H9 (cell line): ENCODE measurements around the gene ZNF853. TPM values are rescaled to one million over a fixed set of nuclear protein-coding genes. Genes with fewer than 3 reads are reported as not detected.

Experiments
- DNase-seq: peaks from one replicate; pipeline ENCODE4 v3.0.0-alpha.2; 2017
- H2AFZ ChIP-seq: one replicate; pipeline ENCODE4 v1.6.1; 2013; ENCODE audit warnings: mild to moderate bottlenecking, low read length, control low read depth, moderate library complexity
- H2AK5ac ChIP-seq: 2 replicates; pipeline ENCODE4 v1.6.1; 2013; ENCODE audit warnings: low read length, control low read depth, mixed read lengths; ENCODE audit not compliant: insufficient read length
- H2BK120ac ChIP-seq: one replicate; pipeline ENCODE4 v1.6.1; 2013; ENCODE audit warnings: low read depth, mild to moderate bottlenecking, low read length, control low read depth, inconsistent platforms; ENCODE audit not compliant: poor library complexity, severe bottlenecking
- H2BK12ac ChIP-seq: 2 replicates; pipeline ENCODE4 v1.6.1; 2013; ENCODE audit warnings: low read length, control low read depth, mixed read lengths, low read depth; ENCODE audit not compliant: insufficient read length
- H2BK15ac ChIP-seq: 2 replicates; pipeline ENCODE4 v1.6.1; 2013; ENCODE audit warnings: low read depth, low read length, control low read depth
- H2BK20ac ChIP-seq: one replicate; pipeline ENCODE4 v1.6.1; 2013; ENCODE audit warnings: low read depth, mild to moderate bottlenecking, low read length, control low read depth, inconsistent platforms; ENCODE audit not compliant: poor library complexity, severe bottlenecking
- H2BK5ac ChIP-seq: 2 replicates; pipeline ENCODE4 v1.6.1; 2013; ENCODE audit warnings: low read length, control low read depth, mixed read lengths; ENCODE audit not compliant: insufficient read length
- H3K14ac ChIP-seq: 2 replicates; pipeline ENCODE4 v1.6.1; 2013; ENCODE audit warnings: low read length, control low read depth; ENCODE audit not compliant: insufficient read depth
- H3K18ac ChIP-seq: 2 replicates; pipeline ENCODE4 v1.6.1; 2013; ENCODE audit warnings: low read depth, mild to moderate bottlenecking, mixed read lengths, low read length, control low read depth; ENCODE audit not compliant: insufficient read length
- H3K23ac ChIP-seq: 2 replicates; pipeline ENCODE4 v1.6.1; 2013; ENCODE audit warnings: low read length, control low read depth, mixed read lengths, low read depth; ENCODE audit not compliant: insufficient read length
- H3K23me2 ChIP-seq: 2 replicates; pipeline ENCODE4 v1.6.1; 2013; ENCODE audit warnings: low read depth, mild to moderate bottlenecking, mixed read lengths, low read length, control low read depth; ENCODE audit not compliant: insufficient read length, poor library complexity, severe bottlenecking
- H3K27ac ChIP-seq: 2 replicates; pipeline ENCODE4 v1.5.1; 2013; ENCODE audit warnings: low read length, control low read depth, mixed read lengths, low read depth; ENCODE audit not compliant: insufficient read length
- H3K27me3 ChIP-seq: 2 replicates; pipeline ENCODE4 v1.6.1; 2013; ENCODE audit warnings: low read length, control low read depth, inconsistent platforms; ENCODE audit not compliant: insufficient read depth
- H3K4ac ChIP-seq: 2 replicates; pipeline ENCODE4 v1.6.1; 2013; ENCODE audit warnings: low read depth, mild to moderate bottlenecking, control low read depth, inconsistent platforms, low read length, moderate library complexity
- H3K4me1 ChIP-seq: 2 replicates; pipeline ENCODE4 v1.6.1; 2013; ENCODE audit warnings: low read length, control low read depth, inconsistent platforms; ENCODE audit not compliant: insufficient read depth
- H3K4me2 ChIP-seq: 2 replicates; pipeline ENCODE4 v1.6.1; 2013; ENCODE audit warnings: low read length, control low read depth, mixed read lengths; ENCODE audit not compliant: insufficient read length, insufficient read depth
- H3K56ac ChIP-seq: 2 replicates; pipeline ENCODE4 v1.6.1; 2013; ENCODE audit warnings: low read depth, mild to moderate bottlenecking, mixed read lengths, low read length, control low read depth; ENCODE audit not compliant: insufficient read length
- H3K79me1 ChIP-seq: 2 replicates; pipeline ENCODE4 v1.6.1; 2013; ENCODE audit warnings: low read depth, mild to moderate bottlenecking, moderate library complexity, low read length, control low read depth, inconsistent platforms; ENCODE audit not compliant: insufficient read depth, poor library complexity, severe bottlenecking
- H3K79me2 ChIP-seq: 2 replicates; pipeline ENCODE4 v1.6.1; 2013; ENCODE audit warnings: low read length, control low read depth, inconsistent platforms; ENCODE audit not compliant: insufficient read depth
- H3K9ac ChIP-seq: 2 replicates; pipeline ENCODE4 v1.6.1; 2013; ENCODE audit warnings: low read length, control low read depth, mixed read lengths; ENCODE audit not compliant: insufficient read length; ENCODE audit errors: extremely low read depth
- H3K9me3 ChIP-seq: one replicate; pipeline ENCODE4 v1.6.1; 2013; ENCODE audit warnings: low read depth, low read length, inconsistent platforms; ENCODE audit not compliant: control insufficient read depth
- H3T11ph ChIP-seq: one replicate; pipeline ENCODE4 v1.6.1; 2013; ENCODE audit warnings: mild to moderate bottlenecking, low read length, control low read depth, inconsistent platforms
- H4K20me1 ChIP-seq: one replicate; pipeline ENCODE4 v1.6.1; 2013; ENCODE audit not compliant: control insufficient read depth, insufficient read length, insufficient read depth
- H4K5ac ChIP-seq: 2 replicates; pipeline ENCODE4 v1.6.1; 2013; ENCODE audit warnings: low read depth, mild to moderate bottlenecking, mixed read lengths, low read length, control low read depth; ENCODE audit not compliant: insufficient read length
- H4K8ac ChIP-seq: replicated peaks from 2 replicates; pipeline ENCODE4 v1.6.1; 2013; ENCODE audit warnings: low read length, control low read depth, mixed read lengths, low read depth; ENCODE audit not compliant: insufficient read length
- H4K91ac ChIP-seq: 2 replicates; pipeline ENCODE4 v1.6.1; 2013; ENCODE audit warnings: low read depth, mild to moderate bottlenecking, moderate library complexity, mixed read lengths, low read length, control low read depth; ENCODE audit not compliant: insufficient read length
- H3K27ac Mint-ChIP-seq, 3 experiments: 2 replicates in 2 of 3; 3 replicates in 1 of 3; pipeline ENCODE4 v1.8.0; 2020 to 2021; ENCODE audit warnings: mixed read lengths in 3 of 3, mild to moderate bottlenecking in 1 of 3, moderate library complexity in 1 of 3
- H3K27me3 Mint-ChIP-seq: 2 replicates; pipeline ENCODE4 v1.8.0; 2021; ENCODE audit warnings: low read depth, mild to moderate bottlenecking, moderate library complexity, mixed read lengths
- H3K36me3 Mint-ChIP-seq, 3 experiments: 2 replicates in 2 of 3; 3 replicates in 1 of 3; pipeline ENCODE4 v1.8.0; 2020 to 2021; ENCODE audit warnings: low read depth in 3 of 3, mixed read lengths in 3 of 3; ENCODE audit not compliant: insufficient read depth in 1 of 3
- H3K4me1 Mint-ChIP-seq, 2 experiments: 2 replicates each; pipeline ENCODE4 v1.8.0; 2020; ENCODE audit warnings: mixed read lengths in 2 of 2
- H3K4me3 Mint-ChIP-seq, 2 experiments: 2 replicates in 1 of 2; 3 replicates in 1 of 2; pipeline ENCODE4 v1.8.0; 2020 to 2021; ENCODE audit warnings: mild to moderate bottlenecking in 2 of 2, mixed read lengths in 2 of 2, moderate library complexity in 1 of 2
- H3K9me3 Mint-ChIP-seq, 2 experiments: 2 replicates in 1 of 2; 3 replicates in 1 of 2; pipeline ENCODE4 v1.8.0; 2020; ENCODE audit warnings: mild to moderate bottlenecking in 2 of 2, mixed read lengths in 2 of 2, moderate library complexity in 1 of 2
- WGBS: extraction: QIAGEN DNeasy Blood & Tissue Kit; methylation state at CpG from one replicate; pipeline ENCODE4 v1.1.7; 2013; ENCODE audit warnings: missing lambda C conversion rate, low lambda C conversion rate, mixed read lengths; ENCODE audit not compliant: insufficient read length; ENCODE audit errors: extremely low coverage; 5-methylcytosine and 5-hydroxymethylcytosine counted together
- total RNA-seq: library from RNA; stranded (reverse); gene quantifications from 2 replicates; pipeline ENCODE4 v1.2.1, GENCODE V29; 2021
- TF ChIP-seq, protein P1 (sequence below): fragments of 200-600 bp; sonication (generic); conservative IDR thresholded peaks from 3 replicates; pipeline ENCODE4 v1.8.0; 2021; ENCODE audit warnings: antibody characterized with exemption, mild to moderate bottlenecking

ZNF853 gene
- total RNA-seq, 1 experiment from 2014 or later, result 9.6 TPM

DNA sequence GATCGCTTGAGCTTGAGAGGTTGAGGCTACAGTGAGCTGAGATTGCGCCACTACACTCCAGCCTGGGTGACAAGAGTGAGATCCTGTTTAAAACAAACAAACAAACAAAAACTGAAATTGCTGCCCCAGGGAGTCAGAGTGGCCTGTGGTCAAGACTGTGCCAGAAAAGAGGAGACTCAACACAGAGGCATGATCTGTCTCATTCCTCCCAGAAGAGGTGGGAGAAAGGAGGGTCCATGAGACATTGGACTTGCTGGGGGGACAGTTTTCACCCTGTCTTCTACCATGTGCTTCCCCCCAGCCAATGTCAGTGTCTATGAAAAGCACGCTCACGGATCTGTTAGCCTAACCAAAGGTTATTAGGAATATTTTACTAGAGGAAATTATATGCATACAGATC, 3.2 kb downstream of the ZNF853 start:
- TF ChIP-seq, protein P1, sequence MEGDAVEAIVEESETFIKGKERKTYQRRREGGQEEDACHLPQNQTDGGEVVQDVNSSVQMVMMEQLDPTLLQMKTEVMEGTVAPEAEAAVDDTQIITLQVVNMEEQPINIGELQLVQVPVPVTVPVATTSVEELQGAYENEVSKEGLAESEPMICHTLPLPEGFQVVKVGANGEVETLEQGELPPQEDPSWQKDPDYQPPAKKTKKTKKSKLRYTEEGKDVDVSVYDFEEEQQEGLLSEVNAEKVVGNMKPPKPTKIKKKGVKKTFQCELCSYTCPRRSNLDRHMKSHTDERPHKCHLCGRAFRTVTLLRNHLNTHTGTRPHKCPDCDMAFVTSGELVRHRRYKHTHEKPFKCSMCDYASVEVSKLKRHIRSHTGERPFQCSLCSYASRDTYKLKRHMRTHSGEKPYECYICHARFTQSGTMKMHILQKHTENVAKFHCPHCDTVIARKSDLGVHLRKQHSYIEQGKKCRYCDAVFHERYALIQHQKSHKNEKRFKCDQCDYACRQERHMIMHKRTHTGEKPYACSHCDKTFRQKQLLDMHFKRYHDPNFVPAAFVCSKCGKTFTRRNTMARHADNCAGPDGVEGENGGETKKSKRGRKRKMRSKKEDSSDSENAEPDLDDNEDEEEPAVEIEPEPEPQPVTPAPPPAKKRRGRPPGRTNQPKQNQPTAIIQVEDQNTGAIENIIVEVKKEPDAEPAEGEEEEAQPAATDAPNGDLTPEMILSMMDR, result no peak
- H3K4me2 ChIP-seq, result no peak overlapping the region
- peaks cover 4% of the 10 kb centered on the region for H3K4me1 ChIP-seq
- H3K9ac ChIP-seq, result no peak overlapping the region
- H4K91ac ChIP-seq, result no peak overlapping the region
- no peaks in the 10 kb centered on the region for H4K20me1 ChIP-seq
- H4K8ac ChIP-seq, result no peak overlapping the region
- no peak overlapping the region for H3K27ac ChIP-seq
- no peak overlapping the region for H2BK5ac ChIP-seq
- no peak overlapping the region for H2BK20ac ChIP-seq
- H3K23me2 ChIP-seq, result peaks cover 11% of the 10 kb centered on the region
- H2BK15ac ChIP-seq, result no peak overlapping the region
- no peak overlapping the region for H3K56ac ChIP-seq
- no peak overlapping the region for H2BK12ac ChIP-seq
- no peak overlapping the region for H3K18ac ChIP-seq
- H4K5ac ChIP-seq, result no peak overlapping the region
- H3K14ac ChIP-seq, result no peak overlapping the region
- H2AK5ac ChIP-seq, result no peak overlapping the region
- H3K79me1 ChIP-seq, result no peaks in the 10 kb centered on the region
- H3K23ac ChIP-seq, result no peak overlapping the region
- H3K9me3 Mint-ChIP-seq, result no peaks in the 10 kb centered on the region; a peak in 1 of 5 replicates
- no peak overlapping the region for H2AFZ ChIP-seq
- H3K4me1 Mint-ChIP-seq, result peaks cover 6 to 11% of the 10 kb centered on the region in 2 experiments
- H2BK120ac ChIP-seq, result no peak overlapping the region
- no peak overlapping the region for H3T11ph ChIP-seq
- no peak overlapping the region for H3K4ac ChIP-seq
- H3K4me3 Mint-ChIP-seq, result no peak overlapping the region
- H3K9me3 ChIP-seq, result no peaks in the 10 kb centered on the region
- no peak overlapping the region for H3K27ac Mint-ChIP-seq
- H3K27me3 ChIP-seq, result no peaks in the 10 kb centered on the region
- peaks cover 14 to 34% (median 32%) of the 10 kb centered on the region in 3 experiments for H3K36me3 Mint-ChIP-seq
- H3K27me3 Mint-ChIP-seq, result no peaks in the 10 kb centered on the region
- no CpG with 5 or more reads among the region's 4 CpGs for WGBS
- no peak for DNase-seq
- no peaks in the 10 kb centered on the region for H3K79me2 ChIP-seq
